H1 (cell line): ENCODE measurements around the gene LIPT2.

Experiments used
- CEBPB ChIP-seq: IDR thresholded peaks from 2 replicates; pipeline ENCODE4 v1.6.1; 2012; ENCODE audit warnings: low read depth, low read length
- CTCF ChIP-seq, 3 experiments: IDR thresholded peaks; 1 replicate in 2 of 3; 2 replicates in 1 of 3; pipeline versions ENCODE4 v1.5.1 to v1.6.1; 2011; ENCODE audit warnings: low read length in 3 of 3, mild to moderate bottlenecking in 3 of 3, inconsistent platforms in 2 of 3, low read depth in 1 of 3, moderate library complexity in 1 of 3; ENCODE audit not compliant: insufficient read depth in 1 of 3; ENCODE audit errors: control extremely low read depth in 1 of 3
- HDAC6 ChIP-seq: IDR thresholded peaks from one replicate; pipeline ENCODE4 v1.7.1; 2012; ENCODE audit warnings: low read depth, mild to moderate bottlenecking, inconsistent platforms, low read length, moderate library complexity
- POLR2AphosphoS5 ChIP-seq: IDR thresholded peaks from 2 replicates; pipeline ENCODE4 v1.6.1; 2011; ENCODE audit warnings: low read depth, low read length
- ZNF274 ChIP-seq: IDR thresholded peaks from 2 replicates; pipeline ENCODE4 v1.7.0; 2012; ENCODE audit warnings: low read length, borderline replicate concordance; ENCODE audit errors: extremely low read depth

- no peak for TF ChIP-seq POLR2AphosphoS5
- no peak for TF ChIP-seq HDAC6
- TF ChIP-seq CTCF (IDR thresholded peaks at IDR 0.05; ENCODE audit: control extremely low read depth in 1 of 3, insufficient read depth in 1 of 3, low read depth in 1 of 3, low read length in 3 of 3): no peak
- no peak for TF ChIP-seq ZNF274
- peak; percentile 96 for TF ChIP-seq CEBPB
These were observed 31.5 kb downstream of the LIPT2 start for GRCh38 chr11:74462009-74462408.
